8988T (cell line): ENCODE data around the gene LYSMD3.

Experiments
- DNase-seq: peaks from one replicate; pipeline ENCODE4 v3.0.0; 2011

The LYSMD3 gene

GRCh38 chr5:90546216-90546837 lies 16.9 kb upstream of the LYSMD3 start:
- no peak for DNase-seq

- no peak for DNase-seq
Measured at GRCh38 chr5:90545511-90545910, 16.1 kb upstream of the LYSMD3 start.

- DNase-seq, result no peak
Measured at GRCh38 chr5:90542827-90543519, 13.6 kb upstream of the LYSMD3 start.

- DNase-seq, result no peak
Measured at GRCh38 chr5:90534922-90535321, 5.5 kb upstream of the LYSMD3 start.

GRCh38 chr5:90533794-90534193 lies 4.4 kb upstream of the LYSMD3 start:
- no peak for DNase-seq

- no peak for DNase-seq
Measured at GRCh38 chr5:90530736-90531487, 1.5 kb upstream of the LYSMD3 start.

- DNase-seq, result peak; percentile 40
Measured at GRCh38 chr5:90529939-90530677, 724 bp upstream of the LYSMD3 start.

GRCh38 chr5:90528601-90529193 lies 687 bp downstream of the LYSMD3 start:
- no peak for DNase-seq

- DNase-seq, result no peak
Measured at GRCh38 chr5:90519081-90519480, 10.3 kb downstream of the LYSMD3 start.

GRCh38 chr5:90518661-90519060 lies 10.7 kb downstream of the LYSMD3 start:
- DNase-seq, result no peak

- no peak for DNase-seq
Measured at GRCh38 chr5:90514520-90514919, 14.9 kb downstream of the LYSMD3 start.

GRCh38 chr5:90510438-90510837 lies 18.9 kb downstream of the LYSMD3 start:
- DNase-seq, result no peak

- no peak for DNase-seq
Measured at GRCh38 chr5:90506221-90506620, 23.2 kb downstream of the LYSMD3 start.

GRCh38 chr5:90504743-90505142 lies 24.6 kb downstream of the LYSMD3 start:
- no peak for DNase-seq

- DNase-seq, result no peak
Measured at GRCh38 chr5:90503596-90503995, 25.8 kb downstream of the LYSMD3 start.

- DNase-seq, result no peak
Measured at GRCh38 chr5:90495146-90495545, 34.2 kb downstream of the LYSMD3 start.

- no peak for DNase-seq
Measured at GRCh38 chr5:90494043-90494442, 35.3 kb downstream of the LYSMD3 start.

- no peak for DNase-seq
Measured at GRCh38 chr5:90488791-90489190, 40.6 kb downstream of the LYSMD3 start.

- no peak for DNase-seq
Measured at GRCh38 chr5:90484540-90484939, 44.8 kb downstream of the LYSMD3 start.

GRCh38 chr5:90483206-90483605 lies 46.2 kb downstream of the LYSMD3 start:
- no peak for DNase-seq

- no peak for DNase-seq
Measured at GRCh38 chr5:90480699-90481098, 48.7 kb downstream of the LYSMD3 start.

- no peak for DNase-seq
Measured at GRCh38 chr5:90479611-90480385, 49.6 kb downstream of the LYSMD3 start.
